Measurements from ENCODE around the gene PI3. TPM values are rescaled to one million over a fixed set of nuclear protein-coding genes. Genes with fewer than 3 reads are reported as not detected.
A peak's percentile ranks its signal among the peaks of the same experiment; 100 is the strongest.
"Not testable (repeated sequence)": the region's sequence is repeated elsewhere in the genome, so short reads cannot be mapped to it uniquely, and the experiment has no call there.

Gene PI3, protein sequence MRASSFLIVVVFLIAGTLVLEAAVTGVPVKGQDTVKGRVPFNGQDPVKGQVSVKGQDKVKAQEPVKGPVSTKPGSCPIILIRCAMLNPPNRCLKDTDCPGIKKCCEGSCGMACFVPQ
- total RNA-seq, result not detected in 2 replicates

DNA sequence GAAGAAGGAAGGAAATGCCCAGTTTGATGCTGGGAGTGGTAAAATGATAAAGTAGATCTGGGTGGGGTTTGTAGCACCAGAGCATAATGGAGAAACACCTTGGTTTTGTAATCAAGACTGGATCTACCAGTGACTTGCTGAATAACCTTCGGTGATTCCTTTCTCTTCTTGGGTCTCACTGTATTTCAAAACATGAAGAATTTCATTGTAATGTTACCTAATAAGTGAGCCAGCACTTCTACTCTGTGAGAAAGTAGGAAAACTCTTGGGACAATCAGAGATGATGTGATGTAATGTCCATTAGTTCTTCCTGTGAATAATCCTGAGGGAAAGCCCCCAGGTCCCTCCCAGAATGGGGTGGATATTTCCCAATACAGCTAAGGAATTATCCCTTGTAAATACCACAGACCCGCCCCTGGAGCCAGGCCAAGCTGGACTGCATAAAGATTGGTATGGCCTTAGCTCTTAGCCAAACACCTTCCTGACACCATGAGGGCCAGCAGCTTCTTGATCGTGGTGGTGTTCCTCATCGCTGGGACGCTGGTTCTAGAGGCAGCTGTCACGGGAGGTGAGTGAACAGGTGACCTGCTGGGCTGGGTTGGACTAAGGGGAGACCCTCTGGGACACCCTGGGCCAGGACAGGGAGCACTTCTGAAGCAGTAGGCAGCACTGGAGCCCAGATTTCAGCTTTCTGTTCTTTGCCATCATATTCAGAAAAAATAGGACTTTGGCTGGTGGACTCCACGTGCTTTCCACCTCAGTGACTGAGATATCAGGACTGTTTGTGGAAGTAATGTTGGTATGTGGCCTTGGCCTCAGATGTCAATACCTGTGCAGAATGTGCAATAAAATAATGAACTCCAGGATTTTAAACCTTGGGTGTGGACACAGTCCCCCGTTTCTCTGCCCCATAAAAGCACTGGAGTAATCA, at the start of gene PI3:
PI3 (plus strand) TSS at position 469 of the 931 bp plus-strand sequence; CDS start at position 490, 21 bp downstream.
- no peak within 1 kb of the TSS for H3K4me3 ChIP-seq (ENCODE audit: low read depth, low read length)
- peak; percentile 76 for DNase-seq (ENCODE audit: low read depth)
- TF ChIP-seq, protein P1, sequence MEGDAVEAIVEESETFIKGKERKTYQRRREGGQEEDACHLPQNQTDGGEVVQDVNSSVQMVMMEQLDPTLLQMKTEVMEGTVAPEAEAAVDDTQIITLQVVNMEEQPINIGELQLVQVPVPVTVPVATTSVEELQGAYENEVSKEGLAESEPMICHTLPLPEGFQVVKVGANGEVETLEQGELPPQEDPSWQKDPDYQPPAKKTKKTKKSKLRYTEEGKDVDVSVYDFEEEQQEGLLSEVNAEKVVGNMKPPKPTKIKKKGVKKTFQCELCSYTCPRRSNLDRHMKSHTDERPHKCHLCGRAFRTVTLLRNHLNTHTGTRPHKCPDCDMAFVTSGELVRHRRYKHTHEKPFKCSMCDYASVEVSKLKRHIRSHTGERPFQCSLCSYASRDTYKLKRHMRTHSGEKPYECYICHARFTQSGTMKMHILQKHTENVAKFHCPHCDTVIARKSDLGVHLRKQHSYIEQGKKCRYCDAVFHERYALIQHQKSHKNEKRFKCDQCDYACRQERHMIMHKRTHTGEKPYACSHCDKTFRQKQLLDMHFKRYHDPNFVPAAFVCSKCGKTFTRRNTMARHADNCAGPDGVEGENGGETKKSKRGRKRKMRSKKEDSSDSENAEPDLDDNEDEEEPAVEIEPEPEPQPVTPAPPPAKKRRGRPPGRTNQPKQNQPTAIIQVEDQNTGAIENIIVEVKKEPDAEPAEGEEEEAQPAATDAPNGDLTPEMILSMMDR (IDR thresholded peaks at IDR 0.05; ENCODE audit: insufficient read depth, low read depth, low read length), result no peak

DNA sequence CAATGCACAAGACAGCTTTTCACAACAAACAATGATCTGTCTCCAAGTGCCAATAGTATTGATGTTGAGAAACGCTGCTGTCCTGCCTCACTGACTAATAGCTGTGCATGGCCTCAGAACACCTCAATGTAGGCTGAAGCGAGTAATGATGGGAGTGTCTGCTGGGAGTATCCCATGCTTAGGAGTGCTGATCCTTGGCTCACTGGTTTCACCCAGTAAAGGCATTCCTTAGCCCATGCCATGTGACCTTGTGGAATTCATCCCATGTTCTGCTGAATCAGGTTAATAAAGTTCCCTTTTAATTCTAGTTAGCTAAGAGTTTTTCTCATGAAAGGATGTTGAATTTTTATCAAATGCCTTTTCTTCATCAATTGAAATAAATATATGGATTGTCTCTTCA, 46.6 kb upstream of the PI3 start:
- DNase-seq (ENCODE audit: low read depth), result no peak
- H3K4me3 ChIP-seq (ENCODE audit: low read depth, low read length), result no peak overlapping the region
- TF ChIP-seq, protein P1 (IDR thresholded peaks at IDR 0.05; ENCODE audit: insufficient read depth, low read depth, low read length), result no peak

DNA sequence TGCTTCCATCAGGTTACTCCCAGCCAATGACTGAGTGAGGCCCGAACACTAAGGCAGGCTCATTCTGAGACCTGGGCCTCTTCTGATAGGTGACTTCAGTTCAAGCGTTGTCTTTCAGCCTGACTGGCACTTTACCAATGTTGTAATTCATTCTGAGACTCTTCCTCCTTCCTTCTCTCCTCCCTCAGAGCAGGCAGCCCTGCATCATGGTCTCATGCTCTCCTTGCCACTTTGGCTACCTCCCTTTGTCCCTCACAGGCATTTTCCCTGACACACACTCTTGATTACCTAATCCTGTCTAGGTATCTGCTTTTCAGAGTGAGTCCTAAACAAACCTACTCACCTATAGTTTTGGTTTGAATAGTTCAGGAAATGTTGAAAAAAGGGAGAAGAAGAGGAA, 37.8 kb upstream of the PI3 start:
- DNase-seq (ENCODE audit: low read depth), result no peak
- no peak overlapping the region for H3K4me3 ChIP-seq (ENCODE audit: low read depth, low read length)
- TF ChIP-seq, protein P1 (IDR thresholded peaks at IDR 0.05; ENCODE audit: insufficient read depth, low read depth, low read length), result no peak

DNA sequence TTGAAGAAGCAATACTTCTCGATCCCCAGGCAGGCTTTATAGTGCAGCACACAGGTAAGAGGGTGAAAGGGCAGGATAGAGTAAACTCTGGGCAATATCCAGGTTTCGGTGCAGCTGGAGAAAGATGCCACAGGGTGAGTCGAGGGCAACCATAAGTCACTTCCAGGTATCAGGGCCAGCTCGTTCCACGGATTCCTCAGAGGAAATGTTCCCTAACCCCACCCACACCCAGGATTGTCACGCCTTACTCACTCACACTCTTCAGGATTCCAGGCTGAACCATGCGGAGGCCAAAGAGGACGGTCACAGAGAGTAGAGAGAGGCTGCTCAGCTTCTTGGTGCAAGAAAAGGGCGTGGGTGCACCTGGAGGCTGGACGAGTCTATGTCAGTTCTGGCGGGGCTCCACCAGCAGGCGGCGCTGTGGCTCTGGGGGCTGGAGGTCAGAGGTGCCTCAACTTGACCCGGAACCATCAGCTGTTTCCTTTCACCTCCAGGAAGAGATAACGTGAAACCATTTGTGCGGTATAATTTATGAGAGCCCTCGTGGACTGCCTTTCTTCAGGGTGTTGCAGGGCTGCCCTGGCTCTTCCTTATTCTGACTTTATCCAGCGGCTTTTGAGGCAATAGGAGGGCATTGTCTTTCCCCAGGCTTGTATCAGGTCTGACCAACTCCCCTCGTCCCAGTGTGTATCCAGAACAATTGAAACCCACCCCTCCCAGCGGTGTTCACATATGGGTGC, 36.0 kb upstream of the PI3 start:
- peak; percentile 21 for DNase-seq (ENCODE audit: low read depth)
- no peak overlapping the region for H3K4me3 ChIP-seq (ENCODE audit: low read depth, low read length)
- TF ChIP-seq, protein P1 (IDR thresholded peaks at IDR 0.05; ENCODE audit: insufficient read depth, low read depth, low read length), result peak; percentile 75

DNA sequence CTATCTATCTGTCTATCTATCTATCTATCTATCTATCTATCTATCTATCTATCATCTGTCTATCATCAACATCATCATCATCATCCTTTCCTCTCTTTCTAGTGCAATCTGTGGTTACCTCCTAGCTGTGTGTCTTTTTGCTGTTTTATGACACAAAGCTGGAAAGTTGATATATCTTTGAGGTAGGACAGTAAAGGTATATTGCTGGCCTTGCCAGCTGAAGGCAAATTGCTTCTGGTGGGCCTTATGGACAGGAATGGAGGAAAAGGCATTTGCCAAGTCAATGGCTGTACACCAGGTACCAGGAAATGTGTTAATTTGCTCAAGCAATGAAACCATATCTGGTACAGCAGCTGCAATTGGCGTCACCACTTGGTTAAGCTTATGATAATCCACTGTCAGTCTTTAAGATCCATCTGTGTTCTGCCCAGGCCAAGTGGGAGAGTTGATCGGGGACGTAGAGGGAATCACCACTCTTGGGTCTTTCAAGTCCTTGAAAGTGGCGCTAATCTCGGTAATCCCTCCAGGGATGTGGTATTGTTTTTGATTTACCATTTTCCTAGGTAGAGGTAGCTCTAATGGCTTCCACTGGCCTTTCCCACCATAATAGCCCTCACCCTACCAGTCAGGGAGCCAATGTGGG, 34.8 kb upstream of the PI3 start:
- not testable (repeated sequence) for H3K4me3 ChIP-seq (ENCODE audit: low read depth, low read length); DNase-seq (ENCODE audit: low read depth)

DNA sequence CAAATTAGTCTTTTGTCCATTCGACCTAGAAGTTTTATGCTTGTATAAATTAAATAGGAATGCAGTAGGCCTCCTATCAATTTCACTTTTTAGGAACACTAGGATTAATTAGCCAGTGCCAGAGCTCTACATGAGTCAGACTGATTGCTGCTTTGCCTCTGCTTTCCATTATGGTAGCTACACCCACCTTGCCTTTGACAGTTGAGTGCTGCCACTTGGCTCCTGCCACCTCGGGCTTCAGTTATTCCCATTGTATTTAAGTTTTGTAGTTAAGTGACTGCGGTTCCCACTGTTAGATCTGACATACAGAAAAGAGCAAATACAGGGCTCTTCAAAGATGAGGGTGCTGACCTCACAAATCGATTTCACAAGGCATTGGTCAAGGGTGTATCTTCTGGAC, 33.9 kb upstream of the PI3 start:
- no peak for DNase-seq (ENCODE audit: low read depth)
- H3K4me3 ChIP-seq (ENCODE audit: low read depth, low read length), result no peak overlapping the region
- TF ChIP-seq, protein P1 (IDR thresholded peaks at IDR 0.05; ENCODE audit: insufficient read depth, low read depth, low read length), result no peak
